CD8-positive, alpha-beta memory T cell (primary cell): Measurements from ENCODE around the gene MPHOSPH9. TPM values are rescaled to one million over a fixed set of nuclear protein-coding genes. Genes with fewer than 3 reads are reported as not detected.

Source experiments
- CTCF ChIA-PET: fragments of 350-600 bp; sonication (Branson Sonifier 250); formaldehyde crosslinking; loops from one replicate; lab custom pipeline; 2021; ENCODE audit warnings: antibody characterized with exemption; lab: Charles Lee
- POLR2A ChIA-PET: fragments of 350-600 bp; sonication (Branson Sonifier 250); formaldehyde crosslinking; loops from one replicate; lab custom pipeline; 2021; ENCODE audit warnings: antibody characterized with exemption; lab: Charles Lee
- DNase-seq, 5 donors: peaks; one replicate each; pipeline versions ENCODE4 v3.0.0 to v3.0.0-alpha.2; 2020 to 2022; ENCODE audit warnings: mixed read lengths in 1 of 5
- H3K27ac ChIP-seq: one replicate; pipeline ENCODE4 v1.7.0; 2013; ENCODE audit warnings: low read depth, mild to moderate bottlenecking, low read length, moderate library complexity
- H3K27me3 ChIP-seq: 2 replicates; pipeline ENCODE4 v1.7.0; 2013; ENCODE audit warnings: low read length, mild to moderate bottlenecking; ENCODE audit not compliant: insufficient read depth, poor library complexity, severe bottlenecking
- H3K36me3 ChIP-seq: 2 replicates; pipeline ENCODE4 v1.7.0; 2013; ENCODE audit warnings: mild to moderate bottlenecking, low read length, moderate library complexity; ENCODE audit not compliant: insufficient read depth
- H3K4me1 ChIP-seq: 2 replicates; pipeline ENCODE4 v1.7.0; 2013; ENCODE audit warnings: mild to moderate bottlenecking, low read length, moderate library complexity; ENCODE audit not compliant: insufficient read depth
- H3K4me3 ChIP-seq: 2 replicates; pipeline ENCODE4 v1.7.0; 2013; ENCODE audit warnings: mild to moderate bottlenecking, low read length
- H3K9me3 ChIP-seq: 2 replicates; pipeline ENCODE4 v1.7.0; 2013; ENCODE audit warnings: mild to moderate bottlenecking, low read length
- H3K27ac Mint-ChIP-seq, 8 donors: one replicate each; pipeline ENCODE4 v1.8.0; 2020 to 2021; ENCODE audit warnings: mixed read lengths in 8 of 8, mild to moderate bottlenecking in 6 of 8, inconsistent platforms in 3 of 8, moderate library complexity in 3 of 8
- H3K27me3 Mint-ChIP-seq, 2 donors: one replicate each; pipeline ENCODE4 v1.8.0; 2020 to 2021; ENCODE audit warnings: mixed read lengths in 2 of 2, mild to moderate bottlenecking in 1 of 2, moderate library complexity in 1 of 2
- H3K36me3 Mint-ChIP-seq, 3 donors: one replicate each; pipeline ENCODE4 v1.8.0; 2020 to 2021; ENCODE audit warnings: mixed read lengths in 3 of 3, inconsistent platforms in 1 of 3, mild to moderate bottlenecking in 1 of 3
- H3K4me1 Mint-ChIP-seq, 3 donors: one replicate each; pipeline ENCODE4 v1.8.0; 2020 to 2021; ENCODE audit warnings: mixed read lengths in 3 of 3, inconsistent platforms in 1 of 3, mild to moderate bottlenecking in 1 of 3
- H3K4me3 Mint-ChIP-seq, 7 donors: one replicate each; pipeline ENCODE4 v1.8.0; 2020 to 2021; ENCODE audit warnings: mixed read lengths in 7 of 7, mild to moderate bottlenecking in 6 of 7, moderate library complexity in 4 of 7, inconsistent platforms in 2 of 7
- H3K9me3 Mint-ChIP-seq, 5 donors: one replicate each; pipeline ENCODE4 v1.8.0; 2020 to 2022; ENCODE audit warnings: mixed read lengths in 5 of 5, mild to moderate bottlenecking in 3 of 5, moderate library complexity in 2 of 5, inconsistent platforms in 1 of 5
- polyA plus RNA-seq: library from polyadenylated mRNA; unstranded; fragments of 300-500 nt; fragmentation: Illumina TruSeq; gene quantifications from one replicate; pipeline ENCODE4 v1.2.3, GENCODE V29; 2021
- total RNA-seq, 2 experiments: library from RNA; stranded (reverse); gene quantifications; one replicate each; pipeline ENCODE4 v1.2.3, GENCODE V29; 2021

The MPHOSPH9 gene
- total and polyA plus RNA-seq, 3 experiments from 2014 or later: 31.0 to 74.8 (median 67.3) TPM

DNA sequence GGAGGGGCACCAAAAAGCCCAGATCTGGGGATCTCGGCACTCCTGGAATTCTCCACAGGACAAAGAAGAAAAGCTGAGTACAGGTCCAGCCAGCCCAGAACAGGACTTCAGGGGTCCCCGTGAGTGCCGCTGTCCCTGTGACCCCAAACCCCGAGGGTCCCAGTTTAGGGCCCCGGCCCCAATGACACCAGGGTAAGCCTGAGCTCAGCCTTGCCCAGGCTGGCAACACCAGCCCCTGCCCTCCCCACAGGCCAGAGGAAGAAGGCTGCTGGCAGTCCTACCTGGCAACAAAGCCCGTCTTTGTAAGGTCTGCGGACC is 36.9 kb upstream of the MPHOSPH9 start:
- H3K27ac Mint-ChIP-seq: peak overlapping the region in 7 of 8 donors; percentile 41 to 90 (median 63)
- Histone ChIP-seq H3K27ac (no peak overlapping the region), H3K4me3 (peak overlapping the region; percentile 63), H3K9me3 (no peaks in the 10 kb centered on the region), H3K36me3 (no peaks in the 10 kb centered on the region), H3K4me1 (peaks cover 24% of the 10 kb centered on the region), H3K27me3 (no peaks in the 10 kb centered on the region)
- H3K4me3 Mint-ChIP-seq: peak overlapping the region; percentile 77 to 89 (median 85)
- no peaks in the 10 kb centered on the region for H3K9me3 Mint-ChIP-seq
- peaks cover 0 to 1% (median 0%) of the 10 kb centered on the region in 3 donors for H3K36me3 Mint-ChIP-seq
- H3K27me3 Mint-ChIP-seq: no peaks in the 10 kb centered on the region
- peaks cover 18 to 23% (median 20%) of the 10 kb centered on the region in 3 donors for H3K4me1 Mint-ChIP-seq
- ChIA-PET POLR2A (no interaction called here), CTCF (interaction anchor here (1.2 to 1.7 kb wide), 3 partner anchors 26 to 312 kb away, joined by 3 to 6 read pairs (median 6); no protein-coding TSS in a partner anchor)
- DNase-seq: peak in 1 of 5 donors; percentile 17

DNA sequence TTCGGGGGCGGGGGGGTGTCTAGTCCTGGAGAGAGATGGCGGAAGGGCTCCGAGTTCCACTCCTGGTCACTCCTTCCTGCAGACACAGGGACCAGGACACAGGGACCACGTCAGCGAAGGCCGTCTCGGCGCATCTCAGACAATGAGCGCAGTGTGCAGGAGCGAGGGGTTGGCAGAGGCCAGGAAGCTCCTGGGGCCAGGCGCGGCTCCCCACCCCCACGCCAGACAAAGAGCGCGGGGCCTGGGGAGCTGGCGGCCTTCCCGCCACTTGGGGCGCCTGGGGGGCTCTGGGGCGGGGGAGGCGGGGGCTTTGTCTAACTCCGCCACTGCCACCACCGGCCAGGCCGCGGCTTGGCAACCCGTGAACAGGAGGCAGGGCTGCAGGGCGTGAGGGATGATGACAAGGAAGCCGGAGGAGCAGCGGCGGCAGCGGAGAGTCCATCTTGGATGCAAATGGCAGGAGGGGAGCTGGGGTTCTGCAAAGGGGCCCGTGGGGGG is 36.5 kb upstream of the MPHOSPH9 start:
- peak overlapping the region; percentile 63 for H3K4me3 ChIP-seq
- no peaks in the 10 kb centered on the region for H3K27me3 Mint-ChIP-seq
- peaks cover 0 to 1% (median 0%) of the 10 kb centered on the region in 3 donors for H3K36me3 Mint-ChIP-seq
- peaks cover 18 to 23% (median 20%) of the 10 kb centered on the region in 3 donors for H3K4me1 Mint-ChIP-seq
- peak in 3 of 5 donors; percentile 28 to 59 (median 34) for DNase-seq
- ChIA-PET POLR2A (no interaction called here), CTCF (interaction anchor here (1.2 to 1.7 kb wide), 3 partner anchors 26 to 312 kb away, joined by 3 to 6 read pairs (median 6); no protein-coding TSS in a partner anchor)
- peak overlapping the region in 2 of 8 donors; percentile 52 to 78 for H3K27ac Mint-ChIP-seq
- H3K9me3 ChIP-seq: no peaks in the 10 kb centered on the region
- H3K4me1 ChIP-seq: peaks cover 24% of the 10 kb centered on the region
- H3K9me3 Mint-ChIP-seq: peaks cover 0 to under 1% (median 0%) of the 10 kb centered on the region in 5 donors
- H3K27me3 ChIP-seq: no peaks in the 10 kb centered on the region
- peak overlapping the region; percentile 77 to 89 (median 85) for H3K4me3 Mint-ChIP-seq
- H3K36me3 ChIP-seq: no peaks in the 10 kb centered on the region
- H3K27ac ChIP-seq: no peak overlapping the region

DNA sequence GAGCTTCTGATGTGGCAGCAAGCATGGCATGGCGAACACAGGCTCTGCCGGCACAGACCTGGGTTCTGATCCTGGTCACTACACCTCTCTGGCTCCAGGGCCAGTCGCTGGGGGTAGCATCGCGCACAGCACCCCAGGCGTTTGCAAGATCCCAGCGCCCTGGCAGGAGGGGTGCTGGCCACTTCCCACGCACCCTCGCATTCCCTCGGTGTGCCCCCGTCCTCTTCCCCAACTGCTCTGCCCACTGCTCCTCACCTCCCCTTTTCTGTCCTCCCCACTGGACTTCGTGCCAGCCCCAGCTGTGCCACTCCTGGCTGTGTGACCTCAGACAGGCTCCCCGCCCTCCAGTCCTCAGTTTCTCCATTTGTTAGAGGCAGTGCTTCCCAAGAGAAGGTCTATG is 35.9 kb upstream of the MPHOSPH9 start:
- H3K4me1 Mint-ChIP-seq: peaks cover 19 to 23% (median 20%) of the 10 kb centered on the region in 3 donors
- peaks cover 0 to 1% (median 0%) of the 10 kb centered on the region in 3 donors for H3K36me3 Mint-ChIP-seq
- ChIA-PET POLR2A (no interaction called here), CTCF (interaction anchor here (1.4 to 1.7 kb wide), 2 partner anchors 12 to 313 kb away, joined by 3 to 6 read pairs; no protein-coding TSS in a partner anchor)
- no peak overlapping the region for H3K27ac ChIP-seq
- H3K9me3 Mint-ChIP-seq: peaks cover 0 to 2% (median 0%) of the 10 kb centered on the region in 5 donors
- H3K36me3 ChIP-seq: no peaks in the 10 kb centered on the region
- H3K27ac Mint-ChIP-seq: peak overlapping the region in 2 of 8 donors; percentile 79 to 93
- peaks cover 24% of the 10 kb centered on the region for H3K4me1 ChIP-seq
- no peak overlapping the region for H3K4me3 ChIP-seq
- H3K27me3 ChIP-seq: no peaks in the 10 kb centered on the region
- H3K27me3 Mint-ChIP-seq: no peaks in the 10 kb centered on the region
- H3K9me3 ChIP-seq: no peaks in the 10 kb centered on the region
- no peak for DNase-seq
- peak overlapping the region; percentile 28 to 71 (median 50) for H3K4me3 Mint-ChIP-seq

DNA sequence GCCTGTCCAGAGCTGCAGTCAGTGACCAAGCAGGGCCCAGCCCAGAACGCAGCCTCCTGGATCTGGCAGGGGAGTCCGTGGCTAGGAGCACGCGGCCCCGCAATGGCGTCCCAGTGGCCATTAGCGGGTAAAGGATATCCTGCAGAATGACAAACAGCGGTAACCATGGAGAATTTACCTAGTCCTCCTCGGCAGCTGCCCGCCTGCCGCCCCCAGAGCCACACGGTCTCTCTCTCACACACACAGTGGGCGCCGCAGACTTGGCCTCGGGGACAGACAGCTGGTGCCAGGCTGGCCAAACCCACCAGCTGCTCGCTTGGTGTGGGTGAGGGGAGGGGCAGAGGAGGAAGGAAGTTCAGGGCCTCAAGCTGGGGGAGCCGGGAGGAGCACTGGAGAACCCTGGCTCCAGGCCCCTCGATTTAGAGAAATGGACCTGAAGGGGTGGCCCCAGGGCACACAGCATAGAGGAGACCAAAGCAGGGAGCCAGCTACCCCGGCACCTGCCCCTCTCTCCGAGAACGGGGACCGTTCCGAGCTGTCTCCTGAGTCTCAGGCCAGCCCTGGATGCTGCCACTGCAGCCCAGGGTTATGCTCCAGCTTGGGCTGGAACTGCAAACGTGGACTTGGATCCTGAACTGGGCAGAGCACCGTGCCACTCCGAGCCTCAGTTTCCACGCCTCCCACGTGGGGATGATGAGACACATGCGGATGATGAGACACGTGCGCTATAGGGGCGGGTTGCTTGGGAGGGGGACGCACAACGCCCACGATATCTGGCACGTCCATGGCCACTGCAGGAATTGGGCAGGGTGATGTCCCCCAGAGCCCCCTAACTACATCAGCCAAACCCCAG is 35.3 kb upstream of the MPHOSPH9 start:
- H3K27ac Mint-ChIP-seq: peak overlapping the region in 2 of 8 donors; percentile 31 to 52
- no peaks in the 10 kb centered on the region for H3K36me3 ChIP-seq
- H3K9me3 Mint-ChIP-seq: peaks cover 0 to 2% (median 0%) of the 10 kb centered on the region in 5 donors
- no peaks in the 10 kb centered on the region for H3K27me3 ChIP-seq
- H3K36me3 Mint-ChIP-seq: peaks cover 0 to 1% (median 0%) of the 10 kb centered on the region in 3 donors
- DNase-seq: peak in 1 of 5 donors; percentile 15
- ChIA-PET CTCF (interaction anchor here (1.4 to 2.8 kb wide), 2 partner anchors 12 to 30 kb away, joined by 3 to 7 read pairs; no protein-coding TSS in a partner anchor), POLR2A (no interaction called here)
- no peak overlapping the region for H3K4me3 ChIP-seq
- H3K9me3 ChIP-seq: no peaks in the 10 kb centered on the region
- H3K4me1 Mint-ChIP-seq: peaks cover 17 to 23% (median 20%) of the 10 kb centered on the region in 3 donors
- no peak overlapping the region for H3K27ac ChIP-seq
- peak overlapping the region in 6 of 7 donors; percentile 32 to 71 (median 44) for H3K4me3 Mint-ChIP-seq
- H3K27me3 Mint-ChIP-seq: no peaks in the 10 kb centered on the region
- peaks cover 24% of the 10 kb centered on the region for H3K4me1 ChIP-seq

DNA sequence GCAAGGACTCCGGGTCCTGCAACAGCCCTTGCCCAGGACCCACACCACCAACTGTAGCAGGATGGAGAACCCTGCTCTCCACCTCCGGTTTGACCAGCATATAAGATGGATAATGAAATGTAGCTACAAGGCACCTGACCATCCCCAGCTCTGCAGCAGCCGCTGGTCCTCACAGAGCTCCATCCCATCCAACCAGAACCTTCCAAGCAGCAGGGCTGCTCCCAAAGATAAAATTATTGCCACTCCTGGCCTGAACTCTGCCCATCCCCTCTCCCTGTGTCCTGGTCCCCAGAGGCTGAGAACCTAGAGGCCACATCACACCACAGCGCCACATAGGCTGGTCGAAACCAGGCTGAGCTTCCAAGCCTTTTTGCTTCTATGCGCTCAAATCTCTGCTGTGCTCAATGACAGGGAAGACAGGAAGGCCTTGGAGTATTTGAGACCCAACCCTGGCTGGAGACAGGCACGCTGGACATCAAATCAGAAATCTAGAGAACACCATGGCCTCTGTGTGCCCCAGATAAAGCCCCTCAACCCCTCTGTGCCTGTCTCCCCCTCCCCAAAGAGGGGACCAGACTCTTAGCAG is 34.5 kb upstream of the MPHOSPH9 start:
- H3K36me3 Mint-ChIP-seq: peaks cover 0 to 1% (median 0%) of the 10 kb centered on the region in 3 donors
- H3K36me3 ChIP-seq: no peaks in the 10 kb centered on the region
- peak overlapping the region in 5 of 8 donors; percentile 29 to 95 (median 84) for H3K27ac Mint-ChIP-seq
- peaks cover 17 to 20% (median 18%) of the 10 kb centered on the region in 3 donors for H3K4me1 Mint-ChIP-seq
- H3K9me3 ChIP-seq: no peaks in the 10 kb centered on the region
- peaks cover 0 to 2% (median 0%) of the 10 kb centered on the region in 5 donors for H3K9me3 Mint-ChIP-seq
- ChIA-PET CTCF (interaction anchor here (2.8 kb wide), 1 partner anchor 29 kb away, joined by 7 read pairs; no protein-coding TSS in a partner anchor), POLR2A (no interaction called here)
- H3K4me3 ChIP-seq: no peak overlapping the region
- H3K27me3 Mint-ChIP-seq: no peaks in the 10 kb centered on the region
- no peak overlapping the region for H3K27ac ChIP-seq
- H3K4me3 Mint-ChIP-seq: peak overlapping the region in 3 of 7 donors; percentile 20 to 56 (median 29)
- H3K4me1 ChIP-seq: peaks cover 24% of the 10 kb centered on the region
- DNase-seq: no peak
- H3K27me3 ChIP-seq: no peaks in the 10 kb centered on the region

DNA sequence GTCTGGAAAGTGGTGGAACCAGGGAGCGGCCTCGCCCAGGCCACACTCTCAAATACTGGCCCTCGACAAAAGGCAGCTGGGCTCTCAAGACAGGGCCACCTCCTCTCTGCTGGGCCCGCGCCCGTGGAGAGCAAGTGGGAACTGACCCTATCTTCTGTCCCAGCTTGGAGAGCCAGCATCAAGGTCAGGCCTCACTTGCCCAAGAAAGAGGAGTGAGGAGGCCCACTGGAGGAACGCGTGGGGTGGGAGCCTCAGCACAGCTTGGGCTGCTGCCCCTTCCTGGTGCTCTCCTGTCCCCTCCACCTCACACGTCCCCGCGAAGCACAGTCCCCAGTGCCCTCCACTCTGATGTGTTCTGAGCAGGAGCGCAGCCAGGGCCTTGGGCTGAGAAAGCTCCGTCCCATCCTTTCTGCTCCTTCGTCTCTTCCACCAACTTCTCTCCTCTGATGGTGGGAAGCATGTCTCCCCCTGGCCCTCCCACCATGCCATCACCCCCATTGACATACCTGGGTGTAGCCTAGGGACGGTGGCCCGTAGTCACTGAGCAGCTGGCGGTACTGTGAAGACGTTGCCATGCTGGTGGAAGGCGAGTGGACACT is 33.8 kb upstream of the MPHOSPH9 start:
- ChIA-PET POLR2A (no interaction called here), CTCF (interaction anchor here (2.8 kb wide), 1 partner anchor 29 kb away, joined by 7 read pairs; no protein-coding TSS in a partner anchor)
- Mint-ChIP-seq H3K27me3 (no peaks in the 10 kb centered on the region), H3K9me3 (peaks cover 0 to 2% (median 0%) of the 10 kb centered on the region in 5 donors), H3K36me3 (peaks cover 0 to 1% (median 0%) of the 10 kb centered on the region in 3 donors), H3K4me1 (peaks cover 13 to 17% (median 16%) of the 10 kb centered on the region in 3 donors), H3K4me3 (peak overlapping the region in 1 of 7 donors; percentile 56), H3K27ac (peak overlapping the region in 3 of 8 donors; percentile 31 to 95 (median 63))
- Histone ChIP-seq H3K9me3 (no peaks in the 10 kb centered on the region), H3K4me1 (peaks cover 20% of the 10 kb centered on the region), H3K36me3 (no peaks in the 10 kb centered on the region), H3K27ac (no peak overlapping the region), H3K27me3 (no peaks in the 10 kb centered on the region), H3K4me3 (no peak overlapping the region)
- DNase-seq: no peak

DNA sequence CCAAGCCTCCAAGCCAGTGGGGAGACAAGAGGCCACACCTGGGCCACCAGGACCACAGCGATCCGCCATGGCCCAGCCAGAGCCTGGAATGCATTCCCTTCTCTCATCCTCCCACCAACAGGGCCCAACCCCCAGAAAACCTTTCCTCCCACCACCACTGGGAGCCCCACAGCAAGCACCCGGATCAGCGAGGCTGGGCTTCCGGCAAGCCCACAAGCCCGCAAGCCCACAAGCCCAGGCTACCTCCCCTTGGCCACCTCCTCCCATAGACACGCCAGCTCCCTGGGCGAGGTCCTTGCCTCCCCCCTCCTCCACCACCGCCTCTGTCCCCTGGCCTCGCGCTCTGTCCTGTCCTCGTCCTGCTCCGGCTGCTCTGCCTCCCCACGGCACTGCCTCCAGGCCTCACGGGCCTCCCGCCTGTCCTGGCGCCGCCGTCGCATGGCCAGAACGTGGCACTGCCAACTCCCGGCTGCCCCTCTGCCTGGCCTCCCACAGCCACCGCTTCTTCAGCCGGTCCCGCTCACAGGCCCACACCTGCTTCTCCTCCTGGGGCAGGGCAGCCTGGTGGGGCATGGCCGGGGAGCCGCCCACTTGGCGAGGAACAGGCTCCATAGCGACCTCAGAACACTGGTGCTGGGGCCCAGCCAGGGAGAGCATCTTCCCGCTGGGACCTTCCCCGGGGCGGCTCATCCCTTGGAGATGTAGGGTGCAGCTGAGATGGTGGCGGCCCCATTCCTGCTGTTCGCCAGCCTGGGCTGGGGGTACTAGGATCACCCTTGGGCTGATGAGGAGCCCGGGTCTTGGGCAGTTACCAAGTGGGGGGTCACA is 33.1 kb upstream of the MPHOSPH9 start:
- CTCF ChIA-PET: interaction anchor here (2.8 kb wide), 1 partner anchor 28 kb away, joined by 7 read pairs; no protein-coding TSS in a partner anchor
- H3K27ac Mint-ChIP-seq: peak overlapping the region in 2 of 8 donors; percentile 75 to 83

More for the DNA sequence above, 33.1 kb upstream of the MPHOSPH9 start:
- Mint-ChIP-seq H3K36me3 (peaks cover 0 to 1% (median 0%) of the 10 kb centered on the region in 3 donors), H3K4me1 (peaks cover 13 to 17% (median 16%) of the 10 kb centered on the region in 3 donors), H3K9me3 (peaks cover 0 to 2% (median 0%) of the 10 kb centered on the region in 5 donors), H3K27me3 (no peaks in the 10 kb centered on the region), H3K4me3 (no peak overlapping the region)
- no peak overlapping the region for H3K27ac ChIP-seq
- H3K27me3 ChIP-seq: no peaks in the 10 kb centered on the region
- POLR2A ChIA-PET: no interaction called here
- no peak for DNase-seq
- H3K36me3 ChIP-seq: no peaks in the 10 kb centered on the region
- H3K9me3 ChIP-seq: no peaks in the 10 kb centered on the region
- H3K4me1 ChIP-seq: peaks cover 20% of the 10 kb centered on the region
- H3K4me3 ChIP-seq: no peak overlapping the region
